Measurements from ENCODE around the gene MED13.

DNA sequence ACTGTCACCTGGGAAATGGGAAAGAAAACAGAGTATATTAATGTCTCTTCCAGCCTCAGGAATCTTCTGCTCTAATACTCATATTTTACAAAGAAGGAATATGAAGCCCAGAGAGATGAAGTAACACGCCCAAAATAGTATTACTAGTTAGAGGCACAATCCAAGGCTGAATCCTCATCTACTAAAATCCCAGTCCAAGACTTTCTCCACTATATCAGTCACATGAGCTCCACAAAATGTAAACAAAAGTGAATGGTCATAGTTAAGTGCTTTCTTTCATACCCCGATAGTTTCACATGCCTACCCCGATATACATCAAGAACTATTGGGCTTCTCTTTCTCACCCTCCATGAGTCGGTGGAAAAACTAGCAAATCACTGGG is 138.3 kb downstream of the MED13 start:
- TF ChIP-seq, protein P1, sequence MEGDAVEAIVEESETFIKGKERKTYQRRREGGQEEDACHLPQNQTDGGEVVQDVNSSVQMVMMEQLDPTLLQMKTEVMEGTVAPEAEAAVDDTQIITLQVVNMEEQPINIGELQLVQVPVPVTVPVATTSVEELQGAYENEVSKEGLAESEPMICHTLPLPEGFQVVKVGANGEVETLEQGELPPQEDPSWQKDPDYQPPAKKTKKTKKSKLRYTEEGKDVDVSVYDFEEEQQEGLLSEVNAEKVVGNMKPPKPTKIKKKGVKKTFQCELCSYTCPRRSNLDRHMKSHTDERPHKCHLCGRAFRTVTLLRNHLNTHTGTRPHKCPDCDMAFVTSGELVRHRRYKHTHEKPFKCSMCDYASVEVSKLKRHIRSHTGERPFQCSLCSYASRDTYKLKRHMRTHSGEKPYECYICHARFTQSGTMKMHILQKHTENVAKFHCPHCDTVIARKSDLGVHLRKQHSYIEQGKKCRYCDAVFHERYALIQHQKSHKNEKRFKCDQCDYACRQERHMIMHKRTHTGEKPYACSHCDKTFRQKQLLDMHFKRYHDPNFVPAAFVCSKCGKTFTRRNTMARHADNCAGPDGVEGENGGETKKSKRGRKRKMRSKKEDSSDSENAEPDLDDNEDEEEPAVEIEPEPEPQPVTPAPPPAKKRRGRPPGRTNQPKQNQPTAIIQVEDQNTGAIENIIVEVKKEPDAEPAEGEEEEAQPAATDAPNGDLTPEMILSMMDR (IDR thresholded peaks at IDR 0.05; ENCODE audit: insufficient read depth, low read length, poor library complexity, severe bottlenecking): no peak
- no peak for TF ChIP-seq EZH2phosphoT487 (conservative IDR thresholded peaks at IDR 0.05; ENCODE audit: low read length)
